Measurements from ENCODE around the gene OSBPL8.

Gene OSBPL8, protein sequence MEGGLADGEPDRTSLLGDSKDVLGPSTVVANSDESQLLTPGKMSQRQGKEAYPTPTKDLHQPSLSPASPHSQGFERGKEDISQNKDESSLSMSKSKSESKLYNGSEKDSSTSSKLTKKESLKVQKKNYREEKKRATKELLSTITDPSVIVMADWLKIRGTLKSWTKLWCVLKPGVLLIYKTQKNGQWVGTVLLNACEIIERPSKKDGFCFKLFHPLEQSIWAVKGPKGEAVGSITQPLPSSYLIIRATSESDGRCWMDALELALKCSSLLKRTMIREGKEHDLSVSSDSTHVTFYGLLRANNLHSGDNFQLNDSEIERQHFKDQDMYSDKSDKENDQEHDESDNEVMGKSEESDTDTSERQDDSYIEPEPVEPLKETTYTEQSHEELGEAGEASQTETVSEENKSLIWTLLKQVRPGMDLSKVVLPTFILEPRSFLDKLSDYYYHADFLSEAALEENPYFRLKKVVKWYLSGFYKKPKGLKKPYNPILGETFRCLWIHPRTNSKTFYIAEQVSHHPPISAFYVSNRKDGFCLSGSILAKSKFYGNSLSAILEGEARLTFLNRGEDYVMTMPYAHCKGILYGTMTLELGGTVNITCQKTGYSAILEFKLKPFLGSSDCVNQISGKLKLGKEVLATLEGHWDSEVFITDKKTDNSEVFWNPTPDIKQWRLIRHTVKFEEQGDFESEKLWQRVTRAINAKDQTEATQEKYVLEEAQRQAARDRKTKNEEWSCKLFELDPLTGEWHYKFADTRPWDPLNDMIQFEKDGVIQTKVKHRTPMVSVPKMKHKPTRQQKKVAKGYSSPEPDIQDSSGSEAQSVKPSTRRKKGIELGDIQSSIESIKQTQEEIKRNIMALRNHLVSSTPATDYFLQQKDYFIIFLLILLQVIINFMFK

GRCh38 chr12:76559400-76560085 is at the start of gene OSBPL8:
OSBPL8 (minus strand) TSS chr12:76559771; CDS start chr12:76487551, 72,220 bp downstream.
- Histone ChIP-seq H3K9me3 (ENCODE audit: control insufficient read depth in 1 of 2, low read length in 2 of 2) (no peaks in the 10 kb centered on the region), H3K4me1 (ENCODE audit: control insufficient read depth in 1 of 2, insufficient read depth in 2 of 2, low read length in 2 of 2) (peaks cover 0 to 15% of the 10 kb centered on the region in 2 donors), H3K36me3 (ENCODE audit: control insufficient read depth in 1 of 2, insufficient read depth in 2 of 2, low read length in 2 of 2) (no peaks in the 10 kb centered on the region), H3K4me3 (ENCODE audit: low read depth in 1 of 2, low read length in 2 of 2) (peak within 1 kb of the TSS; percentile 80 to 90), H3K27ac (ENCODE audit: low read length) (peak within 1 kb of the TSS; percentile 95), H3K27me3 (ENCODE audit: low read depth, low read length) (no peaks in the 10 kb centered on the region)

DNA sequence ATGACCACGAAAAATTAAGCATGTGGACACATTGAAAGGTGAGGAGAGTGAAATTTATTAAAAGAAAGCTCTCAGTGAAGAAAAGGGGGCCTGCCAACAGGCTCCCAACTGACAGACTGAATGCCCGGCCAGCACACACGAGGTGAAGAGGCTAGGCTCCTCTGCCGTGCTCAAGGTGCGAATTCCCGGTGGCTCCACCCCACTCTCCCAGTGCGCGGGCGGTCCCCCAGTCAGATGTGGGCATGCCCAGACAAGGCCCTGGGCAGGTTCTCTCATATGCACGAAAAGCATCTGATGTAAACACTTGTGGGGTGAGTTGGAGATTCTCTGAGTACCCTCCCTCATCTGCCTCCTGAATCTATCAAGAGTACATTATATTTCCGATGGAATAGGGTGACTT is 48.5 kb upstream of the OSBPL8 start:
- no peaks in the 10 kb centered on the region for H3K36me3 ChIP-seq (ENCODE audit: control insufficient read depth in 1 of 2, insufficient read depth in 2 of 2, low read length in 2 of 2)
- H3K27ac ChIP-seq (ENCODE audit: low read length): no peak overlapping the region
- H3K4me1 ChIP-seq (ENCODE audit: control insufficient read depth in 1 of 2, insufficient read depth in 2 of 2, low read length in 2 of 2): no peaks in the 10 kb centered on the region
- H3K4me3 ChIP-seq (ENCODE audit: low read depth in 1 of 2, low read length in 2 of 2): no peak overlapping the region
- H3K9me3 ChIP-seq (ENCODE audit: control insufficient read depth in 1 of 2, low read length in 2 of 2): no peaks in the 10 kb centered on the region
- H3K27me3 ChIP-seq (ENCODE audit: low read depth, low read length): no peaks in the 10 kb centered on the region

- H3K9me3 ChIP-seq (ENCODE audit: control insufficient read depth in 1 of 2, low read length in 2 of 2): no peaks in the 10 kb centered on the region
- H3K27me3 ChIP-seq (ENCODE audit: low read depth, low read length): no peaks in the 10 kb centered on the region
- no peak overlapping the region for H3K27ac ChIP-seq (ENCODE audit: low read length)
- H3K36me3 ChIP-seq (ENCODE audit: control insufficient read depth in 1 of 2, insufficient read depth in 2 of 2, low read length in 2 of 2): no peaks in the 10 kb centered on the region
- no peak overlapping the region for H3K4me3 ChIP-seq (ENCODE audit: low read depth in 1 of 2, low read length in 2 of 2)
- no peaks in the 10 kb centered on the region for H3K4me1 ChIP-seq (ENCODE audit: control insufficient read depth in 1 of 2, insufficient read depth in 2 of 2, low read length in 2 of 2)
Measured at GRCh38 chr12:76595056-76595455, 35.5 kb upstream of the OSBPL8 start.

DNA sequence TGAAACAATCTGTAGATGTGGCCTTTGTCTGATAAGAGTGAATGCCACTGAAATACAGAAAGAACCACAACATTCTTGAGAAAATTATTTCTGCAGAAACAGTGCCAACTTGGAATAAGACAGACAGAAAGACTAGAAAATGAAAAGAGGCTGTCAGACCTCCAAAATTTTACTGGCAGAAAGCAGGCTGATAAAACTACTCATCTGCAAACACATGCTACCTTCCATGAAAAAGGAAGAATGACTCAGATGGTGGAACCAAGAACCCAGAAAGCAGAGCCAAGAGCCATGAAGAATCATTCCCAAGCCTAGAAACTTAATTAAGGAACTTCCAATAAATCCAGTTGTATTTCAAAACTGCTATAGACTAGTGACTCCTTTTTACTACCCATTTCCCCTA is 31.9 kb upstream of the OSBPL8 start:
- H3K27me3 ChIP-seq (ENCODE audit: low read depth, low read length): no peaks in the 10 kb centered on the region
- no peaks in the 10 kb centered on the region for H3K36me3 ChIP-seq (ENCODE audit: control insufficient read depth in 1 of 2, insufficient read depth in 2 of 2, low read length in 2 of 2)

DNA sequence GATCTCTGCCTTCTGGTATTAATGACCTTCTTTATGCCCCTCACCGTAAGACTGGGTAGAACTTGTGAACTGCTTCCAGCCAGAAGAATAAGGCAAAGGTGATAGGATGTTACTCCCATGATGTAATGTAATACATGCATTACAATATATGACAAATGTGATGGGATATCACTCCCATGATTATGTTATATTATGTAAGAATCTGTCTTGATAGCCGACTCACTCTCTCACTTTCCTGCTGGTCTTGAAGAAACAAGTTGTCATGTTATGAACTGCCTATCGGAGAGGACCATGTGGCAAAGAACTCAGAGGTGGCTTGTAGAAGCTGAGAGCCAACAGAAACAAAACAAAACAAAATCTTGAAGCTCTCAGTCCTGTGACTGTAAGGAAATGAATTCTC is 30.6 kb upstream of the OSBPL8 start:
- H3K36me3 ChIP-seq (ENCODE audit: control insufficient read depth in 1 of 2, insufficient read depth in 2 of 2, low read length in 2 of 2): no peaks in the 10 kb centered on the region
- no peak overlapping the region for H3K4me3 ChIP-seq (ENCODE audit: low read depth in 1 of 2, low read length in 2 of 2)
- H3K27ac ChIP-seq (ENCODE audit: low read length): no peak overlapping the region
- H3K27me3 ChIP-seq (ENCODE audit: low read depth, low read length): no peaks in the 10 kb centered on the region
- H3K4me1 ChIP-seq (ENCODE audit: control insufficient read depth in 1 of 2, insufficient read depth in 2 of 2, low read length in 2 of 2): no peaks in the 10 kb centered on the region
- H3K9me3 ChIP-seq (ENCODE audit: control insufficient read depth in 1 of 2, low read length in 2 of 2): no peaks in the 10 kb centered on the region

More for the DNA sequence above, 31.9 kb upstream of the OSBPL8 start:
- Histone ChIP-seq H3K4me3 (ENCODE audit: low read depth in 1 of 2, low read length in 2 of 2) (no peak overlapping the region), H3K4me1 (ENCODE audit: control insufficient read depth in 1 of 2, insufficient read depth in 2 of 2, low read length in 2 of 2) (no peaks in the 10 kb centered on the region), H3K27ac (ENCODE audit: low read length) (no peak overlapping the region), H3K9me3 (ENCODE audit: control insufficient read depth in 1 of 2, low read length in 2 of 2) (no peaks in the 10 kb centered on the region)

GRCh38 chr12:76588881-76589565 is 29.5 kb upstream of the OSBPL8 start:
- H3K36me3 ChIP-seq (ENCODE audit: control insufficient read depth in 1 of 2, insufficient read depth in 2 of 2, low read length in 2 of 2): no peaks in the 10 kb centered on the region
- H3K27me3 ChIP-seq (ENCODE audit: low read depth, low read length): no peaks in the 10 kb centered on the region
- H3K4me3 ChIP-seq (ENCODE audit: low read depth in 1 of 2, low read length in 2 of 2): no peak overlapping the region
- H3K27ac ChIP-seq (ENCODE audit: low read length): no peak overlapping the region
- H3K9me3 ChIP-seq (ENCODE audit: control insufficient read depth in 1 of 2, low read length in 2 of 2): no peaks in the 10 kb centered on the region
- no peaks in the 10 kb centered on the region for H3K4me1 ChIP-seq (ENCODE audit: control insufficient read depth in 1 of 2, insufficient read depth in 2 of 2, low read length in 2 of 2)

- no peaks in the 10 kb centered on the region for H3K4me1 ChIP-seq (ENCODE audit: control insufficient read depth in 1 of 2, insufficient read depth in 2 of 2, low read length in 2 of 2)
- no peak overlapping the region for H3K4me3 ChIP-seq (ENCODE audit: low read depth in 1 of 2, low read length in 2 of 2)
- H3K9me3 ChIP-seq (ENCODE audit: control insufficient read depth in 1 of 2, low read length in 2 of 2): no peaks in the 10 kb centered on the region
- no peak overlapping the region for H3K27ac ChIP-seq (ENCODE audit: low read length)
- H3K27me3 ChIP-seq (ENCODE audit: low read depth, low read length): no peaks in the 10 kb centered on the region
- H3K36me3 ChIP-seq (ENCODE audit: control insufficient read depth in 1 of 2, insufficient read depth in 2 of 2, low read length in 2 of 2): no peaks in the 10 kb centered on the region
Measured at GRCh38 chr12:76587428-76588178, 28.0 kb upstream of the OSBPL8 start.

DNA sequence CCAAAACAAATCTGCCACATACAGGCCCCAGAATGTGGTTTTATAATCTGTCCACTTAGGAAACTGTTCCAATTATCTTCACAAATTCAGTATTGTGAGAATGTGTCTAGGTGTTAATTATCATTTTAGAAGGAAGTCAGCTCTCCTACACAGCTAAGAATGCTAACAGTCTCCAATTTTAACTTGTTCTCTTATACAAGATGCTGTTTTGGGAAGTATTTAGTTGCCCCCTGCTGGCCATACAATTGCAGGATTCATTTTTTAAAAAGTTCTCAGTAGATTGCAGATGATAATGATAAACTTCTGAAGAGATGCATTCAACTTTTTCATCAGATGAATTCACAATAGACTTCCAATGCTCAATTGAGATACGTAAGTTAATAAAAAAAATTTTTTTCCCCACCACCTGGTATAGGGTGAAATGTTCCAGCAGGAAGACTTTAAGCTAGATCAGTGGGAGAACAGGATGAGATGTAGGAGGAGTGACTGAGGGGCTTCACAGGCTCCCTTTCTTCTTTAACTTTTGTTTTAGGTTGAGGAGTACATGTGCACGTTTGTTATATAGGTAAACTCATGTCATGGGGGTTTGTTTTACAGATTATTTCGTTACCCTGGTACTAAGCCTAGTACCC is 27.3 kb upstream of the OSBPL8 start:
- Histone ChIP-seq H3K9me3 (ENCODE audit: control insufficient read depth in 1 of 2, low read length in 2 of 2) (no peaks in the 10 kb centered on the region), H3K27me3 (ENCODE audit: low read depth, low read length) (no peaks in the 10 kb centered on the region), H3K4me1 (ENCODE audit: control insufficient read depth in 1 of 2, insufficient read depth in 2 of 2, low read length in 2 of 2) (no peaks in the 10 kb centered on the region), H3K27ac (ENCODE audit: low read length) (no peak overlapping the region), H3K4me3 (ENCODE audit: low read depth in 1 of 2, low read length in 2 of 2) (no peak overlapping the region), H3K36me3 (ENCODE audit: control insufficient read depth in 1 of 2, insufficient read depth in 2 of 2, low read length in 2 of 2) (no peaks in the 10 kb centered on the region)

- no peaks in the 10 kb centered on the region for H3K36me3 ChIP-seq (ENCODE audit: control insufficient read depth in 1 of 2, insufficient read depth in 2 of 2, low read length in 2 of 2)
- no peak overlapping the region for H3K4me3 ChIP-seq (ENCODE audit: low read depth in 1 of 2, low read length in 2 of 2)
- no peaks in the 10 kb centered on the region for H3K9me3 ChIP-seq (ENCODE audit: control insufficient read depth in 1 of 2, low read length in 2 of 2)
- H3K4me1 ChIP-seq (ENCODE audit: control insufficient read depth in 1 of 2, insufficient read depth in 2 of 2, low read length in 2 of 2): no peaks in the 10 kb centered on the region
- no peaks in the 10 kb centered on the region for H3K27me3 ChIP-seq (ENCODE audit: low read depth, low read length)
- H3K27ac ChIP-seq (ENCODE audit: low read length): no peak overlapping the region
Measured at GRCh38 chr12:76583301-76583700, 23.7 kb upstream of the OSBPL8 start.

DNA sequence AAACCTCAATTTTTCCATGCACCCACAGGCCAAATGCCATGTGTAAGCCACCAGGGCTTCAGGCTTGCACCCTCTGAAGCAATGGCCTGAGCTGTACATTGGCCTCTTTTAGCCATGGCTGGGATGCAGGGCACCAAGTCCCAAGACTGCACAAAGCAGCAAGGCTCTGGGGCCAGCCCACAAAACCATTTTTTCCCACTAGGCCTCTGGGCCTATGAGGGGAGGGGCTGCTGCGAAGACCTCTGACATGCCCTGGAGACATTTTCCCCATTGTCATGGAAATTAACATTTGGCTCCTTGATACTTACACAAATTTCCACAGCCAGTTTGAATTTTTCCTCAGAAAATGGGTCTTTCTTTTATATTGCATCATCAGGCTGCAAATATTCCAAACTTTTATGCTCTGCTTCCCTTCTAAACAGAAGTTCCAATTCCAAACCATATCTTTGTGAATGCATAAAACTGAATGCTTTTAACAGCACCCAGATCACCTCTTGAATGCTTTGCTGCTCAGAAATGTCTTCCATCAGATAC is 14.3 kb upstream of the OSBPL8 start:
- Histone ChIP-seq H3K4me1 (ENCODE audit: control insufficient read depth in 1 of 2, insufficient read depth in 2 of 2, low read length in 2 of 2) (no peaks in the 10 kb centered on the region), H3K9me3 (ENCODE audit: control insufficient read depth in 1 of 2, low read length in 2 of 2) (no peaks in the 10 kb centered on the region), H3K36me3 (ENCODE audit: control insufficient read depth in 1 of 2, insufficient read depth in 2 of 2, low read length in 2 of 2) (no peaks in the 10 kb centered on the region), H3K27me3 (ENCODE audit: low read depth, low read length) (no peaks in the 10 kb centered on the region), H3K4me3 (ENCODE audit: low read depth in 1 of 2, low read length in 2 of 2) (no peak overlapping the region), H3K27ac (ENCODE audit: low read length) (no peak overlapping the region)
